Trophoblast cell (in vitro differentiated cells and primary cell): Measurements from ENCODE around the gene ATXN3L.

Experiments
- DNase-seq, 2 donors: peaks; one replicate each; pipeline ENCODE4 v3.0.0-alpha.2; 2016
- H2AFZ ChIP-seq: 2 replicates; pipeline ENCODE4 v1.6.1; 2013; ENCODE audit warnings: low read length, moderate library complexity, mild to moderate bottlenecking; ENCODE audit not compliant: insufficient read depth, poor library complexity
- H2AK5ac ChIP-seq: 2 replicates; pipeline ENCODE4 v1.6.1; 2013; ENCODE audit warnings: mild to moderate bottlenecking, low read length
- H2BK120ac ChIP-seq: 2 replicates; pipeline ENCODE4 v1.6.1; 2013; ENCODE audit warnings: low read length, mild to moderate bottlenecking, moderate library complexity; ENCODE audit not compliant: insufficient read depth, poor library complexity
- H2BK12ac ChIP-seq: 2 replicates; pipeline ENCODE4 v1.6.1; 2013; ENCODE audit warnings: mild to moderate bottlenecking, low read length, moderate library complexity
- H2BK5ac ChIP-seq: 2 replicates; pipeline ENCODE4 v1.6.1; 2013; ENCODE audit warnings: low read length, low read depth, moderate library complexity, mild to moderate bottlenecking; ENCODE audit not compliant: poor library complexity
- H3K14ac ChIP-seq: 2 replicates; pipeline ENCODE4 v1.6.1; 2013; ENCODE audit warnings: mild to moderate bottlenecking, low read length
- H3K18ac ChIP-seq: 2 replicates; pipeline ENCODE4 v1.6.1; 2013; ENCODE audit warnings: mild to moderate bottlenecking, low read length
- H3K23ac ChIP-seq: 2 replicates; pipeline ENCODE4 v1.6.1; 2013; ENCODE audit warnings: low read length
- H3K27ac ChIP-seq: 2 replicates; pipeline ENCODE4 v1.5.1; 2013; ENCODE audit warnings: low read depth, mild to moderate bottlenecking, inconsistent platforms, low read length, moderate library complexity
- H3K27me3 ChIP-seq: 2 replicates; pipeline ENCODE4 v1.6.1; 2013; ENCODE audit warnings: inconsistent platforms, mild to moderate bottlenecking, low read length, moderate library complexity; ENCODE audit not compliant: insufficient read depth
- H3K36me3 ChIP-seq, 2 experiments: 1 replicate in 1 of 2; 2 replicates in 1 of 2; pipeline ENCODE4 v1.6.1; 2013; ENCODE audit warnings: low read length in 2 of 2, mild to moderate bottlenecking in 2 of 2, moderate library complexity in 1 of 2; ENCODE audit not compliant: insufficient read depth in 2 of 2, control insufficient read depth in 1 of 2
- H3K4ac ChIP-seq: 2 replicates; pipeline ENCODE4 v1.6.1; 2013; ENCODE audit warnings: low read depth, mild to moderate bottlenecking, low read length, moderate library complexity
- H3K4me1 ChIP-seq, 2 experiments: 1 replicate in 1 of 2; 2 replicates in 1 of 2; pipeline ENCODE4 v1.6.1; 2013; ENCODE audit warnings: low read length in 2 of 2, mild to moderate bottlenecking in 2 of 2, moderate library complexity in 1 of 2; ENCODE audit not compliant: insufficient read depth in 2 of 2, control insufficient read depth in 1 of 2
- H3K4me2 ChIP-seq: 2 replicates; pipeline ENCODE4 v1.6.1; 2013; ENCODE audit warnings: inconsistent platforms, mild to moderate bottlenecking, low read length, moderate library complexity
- H3K4me3 ChIP-seq: 2 replicates; pipeline ENCODE4 v1.5.1; 2013; ENCODE audit warnings: mild to moderate bottlenecking, low read depth, low read length, inconsistent platforms
- H3K79me1 ChIP-seq: one replicate; pipeline ENCODE4 v1.6.1; 2013; ENCODE audit warnings: low read length
- H3K79me2 ChIP-seq: 2 replicates; pipeline ENCODE4 v1.6.1; 2013; ENCODE audit warnings: low read length, mild to moderate bottlenecking; ENCODE audit not compliant: control insufficient read depth, insufficient read depth, poor library complexity
- H3K9ac ChIP-seq: 2 replicates; pipeline ENCODE4 v1.6.1; 2013; ENCODE audit warnings: mild to moderate bottlenecking, low read length
- H3K9me3 ChIP-seq: 2 replicates; pipeline ENCODE4 v1.6.1; 2013; ENCODE audit warnings: low read depth, mild to moderate bottlenecking, control low read depth, inconsistent platforms, low read length; ENCODE audit not compliant: insufficient read depth
- H4K12ac ChIP-seq: 2 replicates; pipeline ENCODE4 v1.6.1; 2013; ENCODE audit warnings: low read depth, mild to moderate bottlenecking, low read length, moderate library complexity
- H4K8ac ChIP-seq: 2 replicates; pipeline ENCODE4 v1.6.1; 2013; ENCODE audit warnings: low read depth, mild to moderate bottlenecking, low read length, moderate library complexity
- H4K91ac ChIP-seq: one replicate; pipeline ENCODE4 v1.6.1; 2013; ENCODE audit warnings: low read depth, mild to moderate bottlenecking, low read length, moderate library complexity
- WGBS: extraction: QIAGEN DNeasy Blood & Tissue Kit; methylation state at CpG from one replicate; pipeline ENCODE4 v1.1.7; 2013; ENCODE audit warnings: missing lambda C conversion rate; ENCODE audit not compliant: insufficient read length, insufficient coverage; ENCODE audit errors: extremely low coverage; 5-methylcytosine and 5-hydroxymethylcytosine counted together

The ATXN3L gene

GRCh38 chrX:13283512-13283911, 36.3 kb downstream of the ATXN3L start:
- Histone ChIP-seq H4K91ac (no peak overlapping the region), H3K27ac (no peak overlapping the region), H3K4me2 (no peak overlapping the region), H3K36me3 (no peaks in the 10 kb centered on the region), H2AFZ (no peak overlapping the region), H3K79me1 (peaks cover 4% of the 10 kb centered on the region), H2AK5ac (no peak overlapping the region), H4K8ac (no peak overlapping the region), H3K23ac (no peak overlapping the region), H3K18ac (no peak overlapping the region), H3K27me3 (no peaks in the 10 kb centered on the region), H3K9ac (no peak overlapping the region), H2BK5ac (no peak overlapping the region), H2BK120ac (no peak overlapping the region), H3K4me3 (no peak overlapping the region), H3K79me2 (no peaks in the 10 kb centered on the region), H3K4ac (no peak overlapping the region), H4K12ac (no peak overlapping the region), H3K4me1 (no peaks in the 10 kb centered on the region), H3K14ac (no peak overlapping the region), H2BK12ac (no peak overlapping the region), H3K9me3 (peaks cover 3% of the 10 kb centered on the region)
- no peak for DNase-seq
- WGBS: no CpG with 5 or more reads among the region's 2 CpGs

DNA sequence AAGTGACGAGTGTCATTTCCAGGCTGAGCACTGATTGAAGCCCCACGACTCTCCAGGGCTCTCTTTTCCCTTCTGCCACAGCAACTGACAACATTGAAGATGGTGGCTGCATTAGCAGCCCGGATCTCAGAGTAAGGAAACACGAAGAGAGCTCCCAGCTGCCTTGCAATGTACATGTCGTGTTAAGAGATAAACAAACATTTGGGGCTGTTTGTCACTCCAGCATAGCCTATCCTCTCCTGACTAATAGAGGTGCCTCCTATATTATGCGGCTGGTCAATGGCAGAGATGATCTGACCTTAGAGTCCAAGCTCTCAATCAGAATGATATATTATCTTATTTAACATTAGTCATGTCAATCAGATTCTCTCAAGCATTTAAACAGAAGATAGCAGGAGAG, 38.6 kb downstream of the ATXN3L start:
- Histone ChIP-seq H3K9ac (no peak overlapping the region), H3K79me1 (peaks cover 4% of the 10 kb centered on the region), H3K14ac (no peak overlapping the region), H3K4me1 (no peaks in the 10 kb centered on the region), H3K18ac (no peak overlapping the region), H4K91ac (no peak overlapping the region), H4K8ac (peak overlapping the region; percentile 10), H2BK5ac (no peak overlapping the region), H3K4ac (no peak overlapping the region), H2AK5ac (no peak overlapping the region), H3K36me3 (no peaks in the 10 kb centered on the region), H2BK12ac (no peak overlapping the region), H3K9me3 (peaks cover 3% of the 10 kb centered on the region), H3K4me2 (no peak overlapping the region), H2AFZ (no peak overlapping the region), H3K23ac (no peak overlapping the region), H2BK120ac (no peak overlapping the region), H3K27ac (no peak overlapping the region), H3K79me2 (no peaks in the 10 kb centered on the region), H3K27me3 (no peaks in the 10 kb centered on the region), H4K12ac (no peak overlapping the region), H3K4me3 (no peak overlapping the region)
- DNase-seq: no peak
- WGBS: no CpG with 5 or more reads among the region's 6 CpGs

GRCh38 chrX:13279279-13280018, 40.4 kb downstream of the ATXN3L start:
- no peak overlapping the region for H2BK5ac ChIP-seq
- H4K91ac ChIP-seq: no peak overlapping the region
- no peak overlapping the region for H3K14ac ChIP-seq
- WGBS: no CpG with 5 or more reads among the region's 9 CpGs
- H3K79me2 ChIP-seq: no peaks in the 10 kb centered on the region
- no peak overlapping the region for H3K23ac ChIP-seq
- H3K9me3 ChIP-seq: no peaks in the 10 kb centered on the region
- no peak overlapping the region for H3K4ac ChIP-seq
- H3K27ac ChIP-seq: no peak overlapping the region
- no peak overlapping the region for H3K4me3 ChIP-seq
- H3K27me3 ChIP-seq: no peaks in the 10 kb centered on the region
- no peak overlapping the region for H4K12ac ChIP-seq
- no peak overlapping the region for H3K9ac ChIP-seq
- no peaks in the 10 kb centered on the region for H3K79me1 ChIP-seq
- no peaks in the 10 kb centered on the region for H3K36me3 ChIP-seq
- peak in 1 of 2 donors; percentile 41 for DNase-seq
- H2BK120ac ChIP-seq: no peak overlapping the region
- no peak overlapping the region for H2BK12ac ChIP-seq
- H3K4me1 ChIP-seq: no peaks in the 10 kb centered on the region
- no peak overlapping the region for H4K8ac ChIP-seq
- H3K4me2 ChIP-seq: no peak overlapping the region
- no peak overlapping the region for H2AFZ ChIP-seq
- H3K18ac ChIP-seq: no peak overlapping the region
- no peak overlapping the region for H2AK5ac ChIP-seq

GRCh38 chrX:13277539-13277938, 42.3 kb downstream of the ATXN3L start:
- no peaks in the 10 kb centered on the region for H3K4me1 ChIP-seq
- H3K9ac ChIP-seq: no peak overlapping the region
- no peaks in the 10 kb centered on the region for H3K79me1 ChIP-seq
- no peak overlapping the region for H3K14ac ChIP-seq
- no peak overlapping the region for H3K23ac ChIP-seq
- H3K36me3 ChIP-seq: no peaks in the 10 kb centered on the region
- H4K12ac ChIP-seq: no peak overlapping the region
- H3K27ac ChIP-seq: no peak overlapping the region
- peak in 1 of 2 donors; percentile 21 for DNase-seq
- no peak overlapping the region for H2BK120ac ChIP-seq
- WGBS: no CpG with 5 or more reads among the region's 3 CpGs
- H4K8ac ChIP-seq: no peak overlapping the region
- H2BK5ac ChIP-seq: no peak overlapping the region
- H3K18ac ChIP-seq: no peak overlapping the region
- no peak overlapping the region for H2BK12ac ChIP-seq
- no peak overlapping the region for H2AK5ac ChIP-seq
- H3K4ac ChIP-seq: no peak overlapping the region
- no peaks in the 10 kb centered on the region for H3K79me2 ChIP-seq
- H4K91ac ChIP-seq: no peak overlapping the region
- H3K4me3 ChIP-seq: no peak overlapping the region
- no peaks in the 10 kb centered on the region for H3K9me3 ChIP-seq
- no peak overlapping the region for H2AFZ ChIP-seq
- H3K27me3 ChIP-seq: no peaks in the 10 kb centered on the region
- no peak overlapping the region for H3K4me2 ChIP-seq
